ENCODE results near the gene HOXB3.

Gene HOXB3

DNA sequence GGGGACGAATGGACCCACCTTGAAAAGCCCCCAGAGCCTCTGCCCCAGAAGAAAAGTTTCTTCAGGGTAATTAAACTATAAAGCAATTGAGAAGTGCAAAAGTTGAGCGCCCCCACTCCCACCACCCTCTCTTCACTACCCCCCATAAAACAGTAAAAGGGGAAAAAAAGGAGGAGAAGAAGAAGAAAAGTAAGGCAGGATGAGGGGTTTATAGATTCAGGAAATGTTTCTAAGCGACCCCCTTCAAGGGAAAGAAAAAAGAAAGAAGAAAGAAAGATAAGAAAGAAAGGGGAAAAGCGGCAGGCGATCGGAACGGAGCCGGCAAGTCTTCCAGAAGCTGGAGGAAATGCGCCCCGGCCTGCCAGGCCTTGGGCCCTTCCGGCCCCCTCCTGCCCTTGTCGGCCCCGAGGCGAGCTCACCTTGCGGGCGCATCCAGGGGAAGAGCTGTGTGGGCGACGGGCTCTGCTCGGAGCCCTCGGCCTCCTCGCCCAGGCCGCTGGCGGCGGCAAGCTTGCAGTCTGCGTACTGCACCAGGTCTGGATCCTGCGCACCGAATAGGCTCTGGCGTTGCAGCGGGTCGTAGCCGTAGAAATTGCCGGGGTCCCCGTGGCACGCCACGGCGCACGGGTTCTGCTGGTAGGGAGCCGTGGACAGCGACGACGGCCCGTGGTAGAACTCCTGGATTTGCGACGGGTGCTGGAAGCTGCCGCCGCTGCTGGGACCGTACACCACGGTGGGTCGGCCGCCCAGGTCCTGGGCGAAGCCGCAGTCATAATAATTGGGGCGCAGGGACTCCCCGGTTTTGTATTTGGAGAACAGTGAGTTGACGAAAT lies 24.0 kb upstream of the HOXB3 start:
- no peak for DNase-seq

DNA sequence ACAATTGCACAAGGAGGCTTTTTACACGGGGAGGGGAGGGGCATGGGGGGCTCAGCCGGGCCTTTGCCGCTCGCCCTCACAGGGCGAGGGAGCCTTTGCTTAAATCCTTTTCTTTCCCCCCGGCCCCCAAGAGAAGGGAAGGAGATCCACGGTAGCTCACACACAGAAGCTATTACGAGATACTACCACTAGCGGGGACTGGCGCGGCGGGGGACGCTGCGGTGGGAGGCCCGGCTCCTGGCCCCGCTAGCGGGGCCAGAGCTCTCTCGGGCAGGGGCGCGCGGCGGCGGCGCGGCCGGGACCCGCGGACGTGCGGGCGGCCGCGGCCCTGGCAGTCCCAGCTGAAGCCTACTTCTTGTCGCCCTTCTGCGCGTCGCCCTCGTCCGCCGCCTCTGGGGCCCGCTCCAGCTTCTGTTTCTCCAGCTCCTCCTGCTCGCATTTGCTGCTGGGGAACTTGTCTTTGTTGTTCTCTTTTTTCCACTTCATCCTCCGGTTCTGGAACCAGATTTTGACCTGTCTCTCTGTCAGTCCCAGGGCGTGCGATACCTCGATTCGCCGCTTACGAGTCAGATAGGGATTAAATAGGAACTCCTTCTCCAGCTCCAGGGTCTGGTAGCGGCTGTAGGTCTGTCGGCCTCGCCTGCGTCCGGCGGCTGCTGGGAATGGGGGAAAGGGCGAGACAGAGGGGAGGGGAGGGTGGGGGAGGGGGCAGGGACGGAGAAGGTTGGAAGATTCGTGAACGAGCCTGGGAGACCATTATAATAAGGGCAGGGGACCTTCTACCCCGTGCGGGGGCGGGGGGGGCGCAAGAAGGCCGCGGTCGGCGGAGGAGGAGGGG lies 23.0 kb upstream of the HOXB3 start:
- DNase-seq: no peak

DNA sequence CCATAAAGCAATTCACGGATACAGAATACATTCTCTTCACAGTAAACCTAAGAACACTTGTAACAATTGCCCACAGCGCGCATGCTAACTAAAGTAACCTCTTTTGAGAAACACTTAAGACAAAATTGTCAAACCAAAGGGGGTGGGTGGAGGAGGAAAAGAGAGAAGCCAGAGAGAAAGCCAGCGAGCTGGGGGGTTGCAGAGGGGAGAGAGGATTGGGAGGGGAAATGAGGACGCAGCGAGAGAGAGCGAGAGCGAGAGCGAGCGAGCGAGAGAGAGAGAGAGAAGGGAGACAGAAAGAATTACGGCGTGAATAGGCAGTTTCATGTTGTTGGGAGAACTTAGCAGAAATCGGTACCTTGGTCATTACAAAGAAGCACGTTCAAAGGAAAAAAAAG lies 22.4 kb upstream of the HOXB3 start:
- DNase-seq: no peak

DNA sequence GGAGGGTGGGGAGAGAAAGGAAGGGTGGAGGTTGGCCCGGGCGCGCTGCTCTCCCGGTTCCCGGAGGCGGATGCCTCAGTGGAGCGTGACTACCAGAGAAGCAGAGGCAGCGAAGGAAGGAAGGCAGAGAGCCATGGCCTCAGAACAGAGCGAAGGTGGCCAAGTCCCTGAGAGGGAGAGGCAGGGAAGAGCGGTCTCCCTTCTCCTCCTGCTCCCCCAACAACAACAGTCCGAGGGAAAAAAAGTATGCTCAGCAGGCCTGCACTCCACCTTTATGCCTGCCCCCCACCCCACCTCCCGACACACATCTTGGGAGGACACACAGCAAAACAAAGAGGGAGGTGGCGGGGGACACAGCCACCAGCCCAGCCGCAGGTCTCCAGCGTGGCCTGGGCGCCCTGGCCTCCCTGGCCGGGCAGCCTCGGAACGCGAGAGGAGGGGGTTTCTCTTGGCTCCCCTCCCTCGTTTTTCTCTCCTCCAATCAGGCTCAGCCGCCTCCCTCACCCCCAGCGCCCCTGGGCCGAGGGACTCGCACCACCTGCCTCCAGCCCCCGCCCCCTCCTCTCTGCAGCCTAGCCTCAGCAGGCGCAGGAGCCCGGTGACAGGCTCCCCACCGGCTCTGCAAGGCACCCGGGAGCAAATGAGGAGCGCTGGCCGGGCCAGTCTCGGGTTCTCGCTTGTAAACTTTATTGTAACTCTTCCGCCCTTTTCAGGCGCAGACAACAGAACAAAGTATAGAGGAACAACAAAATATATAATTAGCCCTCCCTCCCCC lies 21.8 kb upstream of the HOXB3 start:
- DNase-seq: no peak

DNA sequence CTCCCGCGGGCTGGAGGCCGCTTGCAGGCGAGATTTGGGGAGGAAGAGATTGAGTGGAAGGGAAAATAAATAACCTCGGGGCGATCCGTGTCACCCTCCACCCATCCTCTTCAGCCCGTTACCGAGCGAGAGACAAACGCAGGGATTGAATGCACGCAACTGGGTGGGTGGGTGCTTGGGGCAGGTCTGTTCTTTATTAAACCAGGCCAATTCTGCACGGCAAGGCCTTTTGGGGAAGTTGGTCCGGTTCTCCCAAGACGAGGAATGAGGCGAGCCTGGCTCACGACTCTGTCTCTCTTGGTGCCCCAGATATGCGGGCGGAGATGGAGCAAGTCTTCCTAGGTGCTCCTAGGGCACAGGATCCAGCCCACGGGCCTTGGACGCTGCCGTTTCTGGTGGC lies 21.2 kb upstream of the HOXB3 start:
- DNase-seq: no peak

DNA sequence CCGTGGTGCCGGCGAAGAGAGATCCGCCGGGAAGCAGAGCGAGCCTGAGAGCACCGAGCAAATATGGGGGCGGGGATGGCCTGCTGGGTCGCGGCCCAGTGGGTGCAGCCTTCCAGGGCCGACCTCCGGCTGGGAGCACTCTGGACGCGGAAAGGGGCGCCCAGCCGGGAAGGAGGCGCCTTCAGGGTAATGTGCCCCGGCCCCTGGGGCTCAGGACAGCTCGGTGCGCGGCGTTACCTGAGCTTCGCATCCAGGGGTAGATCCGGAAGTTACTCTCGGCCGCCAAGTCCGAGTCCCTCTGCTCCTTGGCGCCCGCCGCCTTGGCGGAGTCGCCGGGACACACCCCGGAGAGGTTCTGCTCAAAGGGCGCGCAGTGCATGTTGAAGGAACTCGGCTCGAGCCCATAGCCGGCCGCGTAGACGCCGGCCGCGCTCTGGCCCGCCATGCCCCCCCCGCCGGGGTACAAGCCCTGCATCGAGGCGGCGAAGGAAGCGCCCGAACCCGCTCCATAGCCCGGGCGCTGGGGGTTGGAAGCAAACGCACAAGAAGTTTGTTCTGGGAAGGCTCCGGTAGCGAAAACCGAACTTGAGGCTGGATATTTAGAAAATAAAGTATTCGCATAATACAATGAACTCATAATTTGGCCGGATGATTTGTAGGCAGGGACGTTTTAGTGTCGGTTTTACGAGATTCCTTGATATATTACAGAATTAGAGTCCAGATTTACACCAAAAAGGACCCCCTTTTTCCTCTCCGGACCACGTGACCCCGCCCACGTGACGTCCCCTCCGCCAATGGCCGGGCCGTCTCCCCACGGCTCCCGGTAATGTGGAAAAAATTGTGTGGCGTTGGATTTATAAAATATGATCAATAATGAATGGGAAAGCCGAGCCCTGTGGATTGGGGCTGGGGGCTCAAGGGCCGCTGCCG lies 20.5 kb upstream of the HOXB3 start, which contains the start of gene HOXB7:
TSS of gene HOXB7 (minus strand) at position 736 of the 930 bp plus-strand sequence. CDS start at position 637, 99 bp downstream.
- DNase-seq: peak in 4 of 58 donors; percentile 1 to 10 (median 6)

DNA sequence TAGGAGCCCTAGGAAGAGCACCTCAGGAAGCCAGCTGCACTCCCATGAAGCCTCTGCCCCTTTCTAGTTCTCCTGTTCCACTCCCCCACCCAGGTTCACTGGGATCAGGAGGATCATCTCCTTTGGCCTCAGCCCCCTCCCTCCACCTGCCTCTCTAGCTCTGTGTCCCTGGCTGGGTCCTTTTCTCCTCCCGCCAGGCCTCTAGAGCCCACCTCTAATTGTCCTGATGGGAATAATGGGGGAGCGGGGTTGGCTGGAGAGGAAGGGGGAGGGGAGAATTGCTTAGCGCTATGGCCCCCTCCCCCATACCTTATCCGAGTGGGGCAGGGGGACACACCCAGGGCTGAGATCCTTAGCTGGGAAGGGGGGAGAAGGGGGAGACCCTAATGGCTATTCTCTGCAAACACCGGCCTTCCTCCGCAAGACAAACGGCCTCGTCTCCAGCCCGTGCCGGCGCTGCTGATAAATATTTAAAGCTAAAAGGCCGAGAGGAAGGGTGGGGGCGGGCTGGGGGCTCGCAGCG lies 19.8 kb upstream of the HOXB3 start:
- no peak for DNase-seq

DNA sequence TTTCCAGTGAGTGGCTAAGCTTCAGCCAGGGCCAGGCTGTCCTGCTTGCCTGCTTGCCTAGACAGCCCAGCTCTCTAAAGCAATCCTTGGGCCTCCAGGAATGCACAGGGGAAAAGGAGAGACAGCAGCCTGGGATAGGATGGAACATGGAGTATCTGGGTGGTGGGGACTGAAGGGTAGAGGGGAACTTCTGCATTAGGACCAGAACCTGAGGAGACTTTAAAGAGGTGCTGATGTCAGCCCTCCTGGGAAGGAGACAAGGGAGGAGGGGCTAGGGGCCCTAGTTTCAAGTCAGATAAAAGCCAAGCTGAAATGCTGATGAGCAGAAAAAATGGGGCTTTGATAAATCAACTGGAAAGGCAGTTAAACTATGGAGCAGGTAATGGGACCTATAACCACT lies 19.0 kb upstream of the HOXB3 start:
- DNase-seq: no peak

DNA sequence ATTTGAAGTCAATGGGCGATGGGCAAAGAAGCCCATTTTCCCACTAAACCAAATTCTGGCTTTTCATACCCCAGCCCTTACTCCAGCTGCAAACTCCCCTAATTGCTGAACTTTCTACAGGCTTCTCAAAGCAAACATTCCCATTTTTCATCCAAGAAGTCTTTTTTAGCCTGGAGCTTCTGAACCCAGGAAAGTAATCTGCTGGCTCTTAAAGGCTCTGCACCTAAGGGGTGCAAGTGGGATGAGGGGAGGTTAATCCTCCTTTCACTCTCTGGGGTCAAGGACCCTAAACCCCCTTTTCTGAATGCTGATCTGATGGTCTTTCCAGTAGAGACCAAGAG lies 18.4 kb upstream of the HOXB3 start:
- DNase-seq: no peak

DNA sequence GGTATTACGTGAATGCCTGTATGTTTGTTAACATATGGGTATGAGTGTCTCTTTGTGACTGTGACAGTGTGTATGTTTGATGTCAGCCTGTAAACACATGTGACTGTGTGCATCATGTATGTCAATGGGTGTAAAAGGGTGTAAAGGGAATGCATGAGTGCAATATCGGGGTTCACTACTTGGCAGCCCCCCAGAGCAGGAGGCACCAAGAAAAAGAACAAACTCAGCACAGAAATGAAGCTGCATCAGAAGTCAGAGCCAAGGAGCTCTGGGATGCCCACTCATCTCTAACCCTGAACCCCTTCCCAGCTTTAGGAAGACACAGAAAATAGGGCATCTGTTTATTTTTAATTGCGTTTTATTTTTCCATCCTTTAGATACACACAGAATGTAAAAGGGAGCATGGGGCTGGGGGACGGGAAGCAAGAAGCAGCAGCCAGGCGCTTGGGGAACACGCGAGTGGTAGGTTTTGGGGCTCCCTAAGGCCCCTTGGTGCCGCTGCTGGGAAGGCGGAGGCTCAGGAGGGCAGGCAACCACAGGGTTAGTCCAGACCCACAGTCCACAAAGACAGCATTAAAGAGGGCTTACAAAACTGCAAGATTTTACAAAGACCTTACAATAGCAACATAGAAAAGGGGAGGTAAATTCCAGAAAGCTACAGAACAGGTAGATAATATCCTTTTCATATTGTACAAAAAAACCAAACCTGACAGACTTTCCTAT lies 17.0 kb upstream of the HOXB3 start:
- no peak for DNase-seq

DNA sequence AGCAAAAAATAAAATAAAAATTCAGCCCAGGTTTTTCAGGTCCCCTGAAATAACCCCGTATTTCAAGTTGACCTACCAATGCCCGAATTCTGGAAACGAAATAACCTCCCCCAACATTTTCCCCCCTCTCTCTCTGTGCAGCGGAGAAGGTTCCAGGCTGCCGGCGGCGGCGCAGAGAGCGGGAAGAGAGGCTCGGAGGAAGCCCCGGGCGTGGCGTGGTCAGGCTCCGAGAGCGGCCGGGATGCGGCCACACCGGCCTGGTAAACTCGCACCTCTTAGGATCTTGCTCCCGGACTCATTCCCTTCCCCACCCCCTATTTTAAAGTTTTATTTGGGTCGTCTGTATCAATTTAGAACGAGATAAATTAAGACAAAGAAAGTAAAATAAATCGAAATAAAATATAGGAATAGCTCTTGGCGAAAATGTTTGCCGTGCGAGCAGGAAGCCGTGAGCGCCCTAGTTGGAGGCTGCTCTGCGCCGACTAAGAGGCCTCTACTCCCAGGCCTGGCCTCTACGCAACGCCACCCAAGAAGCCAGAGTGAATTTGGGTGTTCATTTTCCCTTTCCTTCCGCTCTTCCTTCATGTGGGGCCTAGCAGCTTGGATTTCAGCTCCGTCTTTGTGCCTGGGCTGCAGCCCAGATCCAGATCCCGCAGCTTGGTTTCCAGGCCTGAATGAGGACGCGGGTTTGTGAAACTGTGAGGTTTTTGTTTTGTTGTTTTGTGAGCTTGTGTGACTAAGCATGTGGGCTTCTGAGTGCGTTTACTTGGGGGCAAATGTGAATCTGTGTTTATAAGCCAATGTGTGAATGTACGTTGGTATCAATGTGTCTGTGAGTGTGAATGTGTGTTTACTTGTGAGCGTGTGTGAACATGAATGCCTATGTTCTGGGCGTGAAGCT lies 16.2 kb upstream of the HOXB3 start:
- no peak for DNase-seq

DNA sequence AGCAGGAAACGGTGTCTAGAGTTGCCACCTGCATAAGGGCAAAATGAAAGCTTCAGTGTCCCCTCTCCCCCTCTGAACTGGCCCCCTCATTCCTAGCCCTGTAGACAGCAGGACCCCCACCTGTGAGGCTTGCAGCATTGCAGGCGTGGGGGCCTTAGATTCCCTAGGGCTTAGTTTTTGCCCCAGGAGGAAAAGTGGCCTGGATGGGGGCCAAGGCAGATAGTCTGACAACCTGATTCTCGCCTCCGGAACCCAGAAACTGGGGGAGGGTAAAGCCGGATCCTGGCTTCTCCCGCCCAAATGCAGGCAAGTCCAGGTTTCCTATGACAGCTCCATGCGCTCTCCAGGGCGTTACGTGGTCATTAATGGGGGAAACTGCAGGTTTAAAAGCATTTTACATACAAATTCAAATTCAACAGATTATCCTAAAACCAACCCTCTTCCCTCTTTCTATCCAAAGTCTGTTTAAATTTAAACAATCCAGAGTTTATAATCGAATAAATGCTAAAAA lies 15.4 kb upstream of the HOXB3 start:
- no peak for DNase-seq

DNA sequence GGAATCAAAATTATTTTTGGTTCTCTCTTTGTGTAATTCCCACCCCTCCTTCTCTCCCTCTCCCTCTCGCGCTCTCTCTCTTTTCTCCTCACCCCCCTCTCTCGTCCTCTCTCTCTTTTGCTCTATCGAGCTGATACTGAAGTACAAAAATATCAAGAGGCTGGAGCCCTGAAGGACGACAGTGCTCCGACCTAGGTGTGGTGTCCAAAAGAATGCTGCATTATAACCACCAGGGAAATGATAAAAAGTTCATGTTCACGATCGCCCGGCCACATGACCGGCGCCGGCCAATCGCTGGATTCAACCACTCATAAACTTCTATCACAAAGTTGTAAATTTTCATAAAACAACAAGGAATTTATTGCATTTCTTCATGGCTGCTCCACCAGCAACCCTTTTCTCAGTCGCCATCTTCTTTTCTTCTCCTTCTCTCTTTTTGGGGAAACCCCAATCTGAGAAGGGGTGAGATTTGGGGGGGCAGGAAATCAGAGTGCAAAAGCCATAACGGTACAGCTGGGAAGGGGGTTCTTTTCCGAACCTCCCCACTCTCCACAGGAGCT lies 14.8 kb upstream of the HOXB3 start, which contains the start of gene HOXB6:
TSS of gene HOXB6 (minus strand) at position 217 of the 560 bp plus-strand sequence. CDS start 6,836 bp downstream, outside the sequence.
- DNase-seq: no peak

DNA sequence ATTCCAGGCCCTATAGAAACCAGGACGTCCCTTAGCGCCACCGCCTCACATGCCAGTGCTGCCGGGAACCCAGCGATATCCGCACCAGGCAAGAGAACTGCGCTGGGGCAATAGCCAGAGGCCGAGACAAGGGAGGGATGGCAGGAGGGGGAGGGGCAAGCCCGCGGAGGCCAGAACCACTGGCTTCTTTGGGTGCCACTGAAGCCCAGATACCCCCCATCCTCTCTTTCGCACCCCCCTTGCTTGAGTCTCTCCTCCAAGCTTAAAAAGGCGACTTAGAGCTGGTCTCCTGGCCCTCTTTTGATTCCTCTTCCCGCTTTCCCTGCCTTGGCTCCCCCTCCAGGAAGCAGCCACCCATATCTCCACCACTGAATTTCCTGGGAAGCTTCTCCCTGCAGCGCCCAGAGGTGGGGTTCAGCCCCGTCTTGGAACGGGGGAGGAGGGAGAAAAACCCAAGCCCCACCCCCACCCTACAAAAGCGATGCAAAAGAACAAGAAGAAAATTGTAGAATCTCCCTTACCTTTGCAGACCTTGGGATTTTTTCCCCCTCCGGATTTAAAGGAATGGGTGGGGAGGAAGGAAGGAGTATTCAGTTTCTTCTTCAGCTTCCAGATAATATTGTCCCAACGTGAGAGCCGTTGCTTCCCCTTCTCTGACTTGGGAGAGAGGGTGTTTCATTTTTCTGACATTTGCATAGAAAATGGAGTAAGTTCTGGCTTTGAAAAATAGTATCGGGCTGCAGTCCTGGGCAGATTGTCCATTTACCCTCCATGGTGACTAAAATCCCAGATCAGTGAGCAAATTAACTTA lies 14.1 kb upstream of the HOXB3 start:
- no peak for DNase-seq

DNA sequence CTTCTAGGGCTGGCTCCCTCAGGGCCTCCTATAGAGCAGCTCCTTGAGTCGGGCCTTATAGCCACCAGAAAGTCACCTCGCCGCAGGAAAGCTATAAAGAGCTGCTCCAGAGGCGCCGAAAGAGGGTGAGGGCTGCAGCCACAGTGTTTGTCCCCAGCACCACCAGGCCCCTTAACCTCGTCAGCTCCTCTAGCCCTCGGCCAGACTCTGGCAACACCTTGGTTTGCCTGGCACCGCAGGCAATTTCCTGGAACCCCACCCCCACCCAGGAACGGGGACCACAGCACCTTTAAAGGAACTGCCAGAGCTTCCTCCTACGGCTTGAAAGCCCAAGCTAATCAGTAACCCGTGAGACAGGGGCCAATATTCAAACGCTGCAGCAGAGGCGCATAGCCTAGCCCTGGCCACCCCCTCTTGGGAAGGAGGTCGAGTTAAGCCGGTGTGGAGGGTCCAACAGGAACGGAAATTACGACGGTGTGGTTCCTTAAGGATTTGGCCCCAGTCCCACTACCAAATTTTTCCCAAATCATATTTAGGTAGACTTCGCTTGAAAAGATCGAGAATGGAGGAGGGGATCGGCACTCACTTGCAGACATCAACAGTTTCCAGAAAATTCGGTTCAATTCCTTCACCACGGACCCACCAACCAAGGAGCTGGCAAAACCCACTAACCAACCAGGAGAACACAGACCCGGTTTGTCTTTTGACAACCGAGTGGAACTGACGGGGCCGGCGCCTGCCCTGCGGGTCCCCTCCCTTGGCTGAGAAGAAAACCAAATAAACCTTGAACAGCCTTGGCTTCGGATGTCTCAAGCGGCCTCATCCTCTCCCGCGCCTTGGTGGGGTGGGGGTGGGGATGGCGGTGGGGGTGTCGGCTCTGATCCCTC lies 11.7 kb upstream of the HOXB3 start:
- DNase-seq: no peak

DNA sequence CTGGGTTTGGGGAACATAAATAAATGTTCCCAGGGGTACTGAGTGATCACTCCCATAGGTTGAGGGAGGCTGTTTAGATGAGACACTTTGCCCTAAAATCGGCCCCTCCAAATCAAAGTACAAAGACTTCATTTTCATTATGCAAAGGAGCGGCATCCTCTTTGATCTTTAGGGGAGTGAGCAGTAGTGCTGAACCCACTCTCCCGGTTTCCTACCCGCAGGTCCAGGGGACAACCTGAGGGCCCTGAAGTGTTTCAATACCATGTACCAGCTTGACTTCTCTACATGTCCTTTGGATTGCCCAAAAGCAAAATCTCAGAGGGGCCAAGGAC lies 11.1 kb upstream of the HOXB3 start:
- no peak for DNase-seq
